Measurements from ENCODE around the gene MPRIP.

The MPRIP gene

GRCh38 chr17:17055286-17056155 lies 13.3 kb downstream of the MPRIP start:
- H3K9me3 ChIP-seq (ENCODE audit: control insufficient read depth, low read length) = no peaks in the 10 kb centered on the region
- H3K27me3 ChIP-seq (ENCODE audit: control insufficient read depth, insufficient read depth, low read length) = no peaks in the 10 kb centered on the region
- H3K4me3 ChIP-seq (ENCODE audit: low read depth, low read length) = no peak overlapping the region
- no peaks in the 10 kb centered on the region for H3K36me3 ChIP-seq (ENCODE audit: control insufficient read depth, insufficient read depth, low read length)
- H3K4me2 ChIP-seq (ENCODE audit: low read length) = no peak overlapping the region
- no peak overlapping the region for H2AFZ ChIP-seq
- peak overlapping the region; percentile 33 for H3K27ac ChIP-seq
- peaks cover 25% of the 10 kb centered on the region for H3K4me1 ChIP-seq
- H3K9ac ChIP-seq = no peak overlapping the region
- H3K79me2 ChIP-seq = peaks cover 94% of the 10 kb centered on the region
- TF ChIP-seq CTCF (IDR thresholded peaks at IDR 0.05) = no peak

GRCh38 chr17:17056156-17056539 lies 13.9 kb downstream of the MPRIP start:
- H3K9me3 ChIP-seq (ENCODE audit: control insufficient read depth, low read length) = no peaks in the 10 kb centered on the region
- no peak overlapping the region for H2AFZ ChIP-seq
- no peak overlapping the region for H3K4me2 ChIP-seq (ENCODE audit: low read length)
- peaks cover 92% of the 10 kb centered on the region for H3K79me2 ChIP-seq
- H3K9ac ChIP-seq = no peak overlapping the region
- no peak for TF ChIP-seq CTCF (IDR thresholded peaks at IDR 0.05)
- H3K36me3 ChIP-seq (ENCODE audit: control insufficient read depth, insufficient read depth, low read length) = no peaks in the 10 kb centered on the region
- H3K27me3 ChIP-seq (ENCODE audit: control insufficient read depth, insufficient read depth, low read length) = no peaks in the 10 kb centered on the region
- peaks cover 21% of the 10 kb centered on the region for H3K4me1 ChIP-seq
- no peak overlapping the region for H3K27ac ChIP-seq
- H3K4me3 ChIP-seq (ENCODE audit: low read depth, low read length) = no peak overlapping the region

- Histone ChIP-seq H3K4me3 (ENCODE audit: low read depth, low read length) (no peak overlapping the region), H3K4me1 (peaks cover 16% of the 10 kb centered on the region), H2AFZ (no peak overlapping the region), H3K27ac (no peak overlapping the region), H3K79me2 (peaks cover 90% of the 10 kb centered on the region), H3K4me2 (ENCODE audit: low read length) (no peak overlapping the region), H3K27me3 (ENCODE audit: control insufficient read depth, insufficient read depth, low read length) (no peaks in the 10 kb centered on the region), H3K9me3 (ENCODE audit: control insufficient read depth, low read length) (no peaks in the 10 kb centered on the region), H3K9ac (no peak overlapping the region), H3K36me3 (ENCODE audit: control insufficient read depth, insufficient read depth, low read length) (no peaks in the 10 kb centered on the region)
- TF ChIP-seq CTCF (IDR thresholded peaks at IDR 0.05) = no peak
These were observed 14.8 kb downstream of the MPRIP start for GRCh38 chr17:17057057-17057551.

GRCh38 chr17:17058304-17058703 lies 16.0 kb downstream of the MPRIP start:
- no peak overlapping the region for H3K9ac ChIP-seq
- H3K4me2 ChIP-seq (ENCODE audit: low read length) = no peak overlapping the region
- H3K9me3 ChIP-seq (ENCODE audit: control insufficient read depth, low read length) = no peaks in the 10 kb centered on the region
- peaks cover 89% of the 10 kb centered on the region for H3K79me2 ChIP-seq
- H3K4me3 ChIP-seq (ENCODE audit: low read depth, low read length) = no peak overlapping the region
- no peak for TF ChIP-seq CTCF (IDR thresholded peaks at IDR 0.05)
- no peak overlapping the region for H2AFZ ChIP-seq
- H3K27ac ChIP-seq = no peak overlapping the region
- H3K4me1 ChIP-seq = peaks cover 22% of the 10 kb centered on the region
- no peaks in the 10 kb centered on the region for H3K36me3 ChIP-seq (ENCODE audit: control insufficient read depth, insufficient read depth, low read length)
- no peaks in the 10 kb centered on the region for H3K27me3 ChIP-seq (ENCODE audit: control insufficient read depth, insufficient read depth, low read length)
